Activated T-cell treated with anti-CD3 and anti-CD28 coated beads, Interleukin-2, amount 50 U/mL, for 1 hour (primary cell): ENCODE measurements around the gene TRIO.

Source experiments
- DNase-seq: peaks from one replicate; pipeline ENCODE4 v3.0.0-alpha.2; 2020

The TRIO gene

GRCh38 chr5:14251733-14252132 is 108.6 kb downstream of the TRIO start:
- DNase-seq: no peak

- DNase-seq: no peak
Observed at GRCh38 chr5:14252793-14253192, 109.7 kb downstream of the TRIO start.

GRCh38 chr5:14254686-14255085 is 111.5 kb downstream of the TRIO start:
- DNase-seq: no peak

DNA sequence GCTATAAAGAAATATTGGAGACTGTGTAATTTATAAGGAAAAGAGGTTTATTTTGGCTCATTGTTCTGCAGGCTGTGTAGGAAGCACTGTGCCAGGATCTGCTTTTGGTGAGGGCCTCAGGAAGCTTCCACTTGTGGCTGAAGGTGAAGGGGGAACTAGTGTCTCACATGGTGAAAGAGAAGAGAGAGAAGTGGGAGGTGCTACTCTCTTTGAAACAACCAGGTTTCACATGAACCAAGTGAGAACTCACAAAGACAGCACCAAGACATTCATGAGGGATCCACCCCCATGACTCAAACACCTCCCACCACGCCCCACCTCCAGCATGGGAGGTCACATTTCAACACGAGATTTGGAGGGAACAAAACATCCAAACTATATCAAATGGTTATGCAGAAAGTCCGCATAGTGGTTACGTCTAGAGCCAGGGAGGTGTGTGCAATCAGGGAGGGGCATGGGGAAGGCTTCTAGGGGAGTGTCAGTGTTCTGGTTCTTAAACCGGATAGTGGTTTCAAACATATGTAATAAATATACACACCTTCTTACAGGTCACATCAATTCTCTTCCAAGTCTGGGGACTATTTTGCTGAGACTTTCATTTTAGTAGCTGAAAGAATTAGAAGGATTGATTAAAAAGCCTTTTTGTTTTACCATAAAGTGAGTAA is 113.0 kb downstream of the TRIO start:
- no peak for DNase-seq

- no peak for DNase-seq
Observed at GRCh38 chr5:14256756-14257393, 113.7 kb downstream of the TRIO start.

- DNase-seq: no peak
Observed at GRCh38 chr5:14257995-14258403, 114.9 kb downstream of the TRIO start.

- DNase-seq: no peak
Observed at GRCh38 chr5:14258840-14259239, 115.7 kb downstream of the TRIO start.

DNA sequence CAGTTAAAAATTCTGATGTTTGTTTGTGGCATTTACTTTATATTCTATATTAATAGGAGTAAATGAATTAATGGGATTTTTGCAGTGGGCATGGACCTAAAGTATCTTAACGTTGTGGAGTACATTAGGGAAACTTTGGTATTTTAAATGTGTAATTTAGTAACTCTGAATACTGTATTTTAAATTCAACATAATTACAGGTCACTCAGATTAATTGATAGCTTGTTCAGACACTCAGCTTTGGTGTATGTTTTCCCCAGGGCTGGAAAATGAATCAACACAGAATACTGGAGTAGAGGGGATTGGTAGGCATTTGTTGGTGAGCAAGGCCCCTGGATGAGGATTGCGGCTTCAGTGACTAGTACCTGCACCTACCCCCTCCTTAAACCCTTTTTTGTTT is 117.5 kb downstream of the TRIO start:
- no peak for DNase-seq

GRCh38 chr5:14261235-14261634 is 118.1 kb downstream of the TRIO start:
- no peak for DNase-seq

DNA sequence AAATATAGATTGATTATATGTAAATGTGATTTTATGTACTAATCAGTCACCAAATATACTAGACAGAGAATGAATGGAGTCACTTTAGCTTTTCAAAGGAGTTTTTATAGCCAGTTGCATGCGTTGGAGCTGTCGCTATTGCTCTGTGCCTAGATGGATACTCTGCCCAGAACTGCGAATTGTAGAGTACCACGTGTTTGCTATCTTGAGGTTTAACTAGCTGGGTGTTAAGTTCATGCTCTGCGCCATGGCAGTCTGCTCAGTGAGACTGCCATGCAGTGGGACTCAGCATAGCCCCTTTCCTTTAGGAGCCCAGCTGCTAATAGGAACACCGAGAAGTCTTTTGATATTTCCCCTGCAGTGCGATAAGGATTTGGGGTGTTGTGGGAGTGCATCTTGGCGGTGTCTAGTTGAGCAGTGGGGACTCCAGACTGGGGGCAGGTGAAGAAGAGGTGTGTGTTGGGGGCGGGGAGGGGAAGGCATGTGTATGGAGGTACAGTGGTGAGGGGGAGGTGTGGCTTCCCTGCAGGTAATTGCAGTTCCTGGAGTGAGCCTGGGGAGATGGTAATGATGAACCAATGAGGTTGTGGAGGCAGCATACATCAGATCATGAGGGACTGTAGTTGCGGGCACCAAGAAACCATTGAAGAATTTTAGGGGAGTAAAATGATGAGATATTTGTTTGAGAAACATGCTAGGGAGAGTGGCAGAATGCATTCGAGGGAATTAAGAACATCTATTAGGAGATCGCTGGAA is 118.9 kb downstream of the TRIO start:
- DNase-seq: no peak

GRCh38 chr5:14263113-14263512 is 120.0 kb downstream of the TRIO start:
- no peak for DNase-seq

DNA sequence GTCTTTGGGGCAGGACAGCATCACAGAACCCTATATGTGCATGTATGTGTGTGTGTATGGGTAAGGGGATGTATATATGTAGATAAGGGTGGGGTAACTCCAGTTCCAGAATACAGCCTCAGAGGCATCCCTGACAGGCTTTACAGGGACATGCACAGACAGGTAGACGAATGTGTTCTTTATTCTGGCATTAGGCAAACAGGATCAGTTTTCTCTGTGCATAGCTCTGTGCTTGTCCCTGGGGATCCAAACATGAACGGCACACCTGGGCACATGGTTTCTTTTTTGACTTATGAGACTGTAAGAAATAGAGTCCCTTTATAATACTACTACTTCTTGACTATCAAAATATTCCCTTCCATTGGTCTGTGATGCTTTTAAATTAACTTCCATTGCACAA is 120.6 kb downstream of the TRIO start:
- no peak for DNase-seq

GRCh38 chr5:14264605-14265316 is 121.6 kb downstream of the TRIO start:
- DNase-seq: peak; percentile 73

DNA sequence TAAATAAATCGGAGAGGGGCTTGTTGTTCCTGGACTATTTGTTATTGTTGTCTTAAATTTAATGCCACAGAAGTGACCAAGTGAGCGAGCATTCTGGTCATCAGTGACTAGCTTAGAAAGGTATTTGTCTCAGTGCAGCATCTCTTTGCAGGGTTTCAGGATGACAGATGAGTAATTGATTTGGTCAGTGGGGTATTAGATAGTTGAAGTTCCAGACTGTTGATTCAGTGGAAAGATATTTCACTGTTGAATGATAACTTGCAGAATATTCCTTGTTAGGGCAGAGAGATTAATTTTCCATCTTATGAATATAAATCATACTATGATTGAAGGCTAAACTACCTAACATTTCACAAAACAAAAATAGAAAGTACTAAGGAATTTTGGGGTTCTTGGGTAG is 122.4 kb downstream of the TRIO start:
- DNase-seq: no peak

DNA sequence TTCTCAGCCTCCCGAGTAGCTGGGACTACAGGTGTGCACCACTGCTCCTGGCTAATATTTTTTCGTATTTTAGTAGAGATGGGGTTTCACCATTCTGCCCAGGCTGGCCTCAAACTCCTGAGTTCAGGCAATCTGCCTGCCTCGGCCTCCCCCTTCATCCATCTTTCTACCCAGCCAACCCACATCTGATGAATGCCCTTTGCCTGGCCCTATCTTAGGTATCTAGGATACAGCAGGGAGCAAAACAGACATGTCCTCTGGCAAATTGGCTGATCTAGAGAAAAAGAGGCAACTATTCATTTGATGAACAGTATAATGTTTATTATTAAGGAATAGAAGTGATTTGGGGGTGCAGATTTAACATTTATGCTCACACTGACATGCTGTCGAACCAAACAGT is 123.0 kb downstream of the TRIO start:
- no peak for DNase-seq

- no peak for DNase-seq
Observed at GRCh38 chr5:14266686-14267085, 123.5 kb downstream of the TRIO start.

- no peak for DNase-seq
Observed at GRCh38 chr5:14267166-14267838, 124.2 kb downstream of the TRIO start.

DNA sequence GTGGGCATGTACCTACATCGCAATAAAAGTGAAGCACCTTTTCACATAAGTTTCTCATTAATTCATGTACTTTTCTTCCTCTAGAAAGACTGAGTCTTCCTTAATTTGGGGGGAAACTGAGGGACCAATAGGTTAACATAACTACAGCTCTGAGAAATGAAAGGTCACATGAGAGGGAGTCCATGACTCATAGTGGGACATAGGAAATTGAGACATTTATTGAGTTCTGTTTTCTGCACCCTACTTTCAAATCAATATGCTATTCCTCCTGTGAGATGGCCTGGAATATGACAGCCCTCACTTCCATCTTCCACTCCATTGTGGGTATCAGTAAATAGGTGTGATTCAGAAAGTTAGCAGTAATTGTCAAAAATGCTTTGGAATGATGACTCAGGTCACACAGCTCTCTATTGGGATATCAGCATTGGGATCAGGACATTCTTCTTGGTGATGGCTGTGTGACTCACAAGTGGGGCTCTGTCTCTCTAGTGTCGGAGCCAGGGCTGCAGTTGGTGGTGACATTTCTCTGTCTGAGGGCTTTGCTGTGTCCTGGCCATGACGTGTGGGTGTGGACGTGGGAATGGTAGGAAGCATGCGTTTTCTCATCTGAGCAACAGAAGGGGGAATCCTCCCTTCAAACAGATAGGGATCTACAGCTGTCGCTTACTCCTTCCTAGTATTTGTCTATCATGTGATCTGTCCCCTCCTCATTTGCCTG is 125.0 kb downstream of the TRIO start:
- DNase-seq: no peak

DNA sequence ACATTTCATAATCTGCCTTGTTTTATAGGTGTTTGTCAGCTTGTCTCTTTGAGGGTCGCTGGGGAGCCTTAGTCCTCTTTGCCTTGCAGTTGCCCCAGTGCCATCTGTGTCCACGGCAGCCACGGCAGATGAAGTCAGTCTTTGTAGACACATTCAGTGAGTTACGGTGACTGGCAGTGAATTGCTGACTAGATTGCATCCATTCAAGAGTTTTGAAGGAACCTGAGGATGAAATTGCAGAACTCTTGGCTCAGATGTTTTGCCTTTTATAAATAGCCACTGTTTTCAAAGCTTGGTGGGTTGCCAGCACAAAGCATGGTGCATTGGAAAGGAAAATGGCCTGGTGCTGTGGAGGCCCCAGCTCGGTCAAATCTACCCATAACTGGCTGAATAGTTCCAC is 125.6 kb downstream of the TRIO start:
- no peak for DNase-seq

DNA sequence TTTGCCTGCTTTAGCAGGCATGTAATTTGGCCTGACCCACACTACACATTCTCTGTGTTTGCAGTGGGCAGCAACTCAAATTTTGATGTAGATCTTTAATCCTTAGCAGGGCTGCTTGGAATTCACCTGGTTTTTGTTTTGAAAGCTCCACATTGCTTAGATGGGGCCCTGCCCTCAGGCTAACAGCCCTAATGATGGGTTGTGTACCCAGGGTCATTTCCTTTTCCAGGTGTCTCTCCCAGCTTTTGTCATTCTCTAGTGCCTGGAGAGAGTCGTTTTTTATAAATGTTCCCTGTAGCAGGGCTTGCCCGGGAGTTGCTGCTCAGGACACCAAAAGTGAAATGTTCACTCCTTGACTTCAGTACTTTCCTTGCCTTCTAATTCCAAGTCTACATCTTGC is 126.3 kb downstream of the TRIO start:
- no peak for DNase-seq

DNA sequence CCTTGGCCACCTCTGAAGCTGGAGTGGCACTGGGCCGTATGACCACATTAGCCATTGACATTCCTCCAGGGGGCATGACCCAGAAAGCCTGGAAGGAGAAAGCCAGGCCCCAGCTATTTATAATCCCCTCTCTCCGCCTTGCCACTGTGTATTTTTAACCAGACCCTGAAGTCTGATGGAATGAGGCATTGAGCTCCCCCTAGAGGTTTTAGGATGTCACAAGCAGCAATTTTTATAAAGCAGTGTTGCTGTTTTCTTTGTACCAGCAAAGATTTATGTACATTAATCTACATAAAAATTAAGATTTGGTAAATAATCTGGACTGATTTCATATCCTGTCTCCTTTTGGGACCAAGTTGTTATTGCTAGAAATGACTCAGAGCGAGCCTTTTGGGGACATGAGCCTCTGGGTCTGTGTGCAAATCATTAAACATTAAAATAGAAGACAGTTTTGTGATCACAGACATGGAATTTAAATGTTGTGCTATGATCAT is 127.1 kb downstream of the TRIO start:
- DNase-seq: no peak

- DNase-seq: no peak
Observed at GRCh38 chr5:14272548-14273205, 129.5 kb downstream of the TRIO start.
